ENCODE data around the gene TLK1. TPM values are rescaled to one million over a fixed set of nuclear protein-coding genes. Genes with fewer than 3 reads are reported as not detected.
A peak's percentile ranks its signal among the peaks of the same experiment; 100 is the strongest.

Gene TLK1
- total and polyA plus RNA-seq, 9 of the 15 experiments (the other 6 are each of a cell fraction or from before 2014, with no cell fraction given): 20.2 to 101 (median 40.5) TPM

- TF ChIP-seq ZBTB40 (IDR thresholded peaks at IDR 0.05) (peak; percentile 30; the same call in 1 of the 2 replicates), ZBTB40 (CRISPR knock-in tag; IDR thresholded peaks at IDR 0.05) (no peak), THRA (IDR thresholded peaks at IDR 0.05) (no peak), YBX1 (IDR thresholded peaks at IDR 0.05) (no peak), L3MBTL2 (IDR thresholded peaks at IDR 0.05) (no peak), C11orf30 (IDR thresholded peaks at IDR 0.05; ENCODE audit: low read depth) (no peak), ATF4 (CRISPR knock-in tag; IDR thresholded peaks at IDR 0.05) (no peak), ERF (CRISPR knock-in tag; IDR thresholded peaks at IDR 0.05) (no peak), ZNF551 (CRISPR knock-in tag; IDR thresholded peaks at IDR 0.05) (no peak), PCBP1 (IDR thresholded peaks at IDR 0.05; ENCODE audit: low read depth, low read length, poor library complexity, severe bottlenecking) (no peak), THAP12 (CRISPR knock-in tag; IDR thresholded peaks at IDR 0.05) (peak; percentile 45; the same call in 1 of the 2 replicates), SRSF9 (IDR thresholded peaks at IDR 0.05; ENCODE audit: borderline replicate concordance, low read depth, low read length) (no peak), HNRNPK (IDR thresholded peaks at IDR 0.05; ENCODE audit: low read depth, low read length, poor library complexity, severe bottlenecking) (no peak), SIN3B (IDR thresholded peaks at IDR 0.05; ENCODE audit: low read depth) (0 out of 2 replicates have a peak, but pooled peaks have one; percentile 36)
Observed at GRCh38 chr2:171159372-171160118, 1.1 kb downstream of the TLK1 start (continued).

All from K562 (cell line).